LNCaP clone FGC (cell line): Measurements from ENCODE around the gene SCN2B.

Experiments used
- DNase-seq: peaks from one replicate; pipeline ENCODE4 v3.0.0-alpha.2; 2011; ENCODE audit warnings: low read depth
- H3K4me3 ChIP-seq: 2 replicates; pipeline ENCODE4 v1.5.1; 2011; ENCODE audit warnings: mild to moderate bottlenecking, low read depth, low read length, control low read depth
- TF ChIP-seq, protein P1 (sequence below): IDR thresholded peaks from 2 replicates; pipeline ENCODE4 v1.5.1; 2012; ENCODE audit warnings: mild to moderate bottlenecking; ENCODE audit not compliant: control insufficient read depth, insufficient read depth; ENCODE audit errors: extremely low read depth

SCN2B gene

DNA sequence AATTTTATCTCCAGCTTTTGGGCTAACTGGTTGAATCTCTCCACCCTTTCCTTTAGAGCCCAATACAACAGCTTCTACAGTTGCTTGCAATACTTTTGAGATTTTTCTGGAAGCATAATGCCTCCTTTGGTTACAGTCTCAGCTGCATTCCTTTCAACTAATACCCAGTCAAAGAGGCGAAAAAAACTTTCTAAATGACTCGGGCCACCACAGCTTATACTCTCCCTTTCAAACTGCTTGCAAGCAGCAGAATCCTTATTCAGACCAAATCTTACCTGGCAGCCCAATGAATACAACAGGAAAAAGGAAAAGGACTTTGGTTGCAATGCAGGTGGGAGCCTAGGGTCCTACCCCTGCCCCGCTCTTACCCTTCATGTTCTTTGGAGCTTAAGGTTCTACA is 32.6 kb upstream of the SCN2B start:
- no peak overlapping the region for H3K4me3 ChIP-seq
- no peak for DNase-seq
- TF ChIP-seq, protein P1, sequence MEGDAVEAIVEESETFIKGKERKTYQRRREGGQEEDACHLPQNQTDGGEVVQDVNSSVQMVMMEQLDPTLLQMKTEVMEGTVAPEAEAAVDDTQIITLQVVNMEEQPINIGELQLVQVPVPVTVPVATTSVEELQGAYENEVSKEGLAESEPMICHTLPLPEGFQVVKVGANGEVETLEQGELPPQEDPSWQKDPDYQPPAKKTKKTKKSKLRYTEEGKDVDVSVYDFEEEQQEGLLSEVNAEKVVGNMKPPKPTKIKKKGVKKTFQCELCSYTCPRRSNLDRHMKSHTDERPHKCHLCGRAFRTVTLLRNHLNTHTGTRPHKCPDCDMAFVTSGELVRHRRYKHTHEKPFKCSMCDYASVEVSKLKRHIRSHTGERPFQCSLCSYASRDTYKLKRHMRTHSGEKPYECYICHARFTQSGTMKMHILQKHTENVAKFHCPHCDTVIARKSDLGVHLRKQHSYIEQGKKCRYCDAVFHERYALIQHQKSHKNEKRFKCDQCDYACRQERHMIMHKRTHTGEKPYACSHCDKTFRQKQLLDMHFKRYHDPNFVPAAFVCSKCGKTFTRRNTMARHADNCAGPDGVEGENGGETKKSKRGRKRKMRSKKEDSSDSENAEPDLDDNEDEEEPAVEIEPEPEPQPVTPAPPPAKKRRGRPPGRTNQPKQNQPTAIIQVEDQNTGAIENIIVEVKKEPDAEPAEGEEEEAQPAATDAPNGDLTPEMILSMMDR = no peak

- DNase-seq = no peak
- TF ChIP-seq, protein P1 = no peak
- no peak overlapping the region for H3K4me3 ChIP-seq
Measured at GRCh38 chr11:118207079-118207478, 30.6 kb upstream of the SCN2B start.

GRCh38 chr11:118206391-118207031 is 30.1 kb upstream of the SCN2B start:
- H3K4me3 ChIP-seq = no peak overlapping the region
- DNase-seq = no peak
- TF ChIP-seq, protein P1 = no peak

DNA sequence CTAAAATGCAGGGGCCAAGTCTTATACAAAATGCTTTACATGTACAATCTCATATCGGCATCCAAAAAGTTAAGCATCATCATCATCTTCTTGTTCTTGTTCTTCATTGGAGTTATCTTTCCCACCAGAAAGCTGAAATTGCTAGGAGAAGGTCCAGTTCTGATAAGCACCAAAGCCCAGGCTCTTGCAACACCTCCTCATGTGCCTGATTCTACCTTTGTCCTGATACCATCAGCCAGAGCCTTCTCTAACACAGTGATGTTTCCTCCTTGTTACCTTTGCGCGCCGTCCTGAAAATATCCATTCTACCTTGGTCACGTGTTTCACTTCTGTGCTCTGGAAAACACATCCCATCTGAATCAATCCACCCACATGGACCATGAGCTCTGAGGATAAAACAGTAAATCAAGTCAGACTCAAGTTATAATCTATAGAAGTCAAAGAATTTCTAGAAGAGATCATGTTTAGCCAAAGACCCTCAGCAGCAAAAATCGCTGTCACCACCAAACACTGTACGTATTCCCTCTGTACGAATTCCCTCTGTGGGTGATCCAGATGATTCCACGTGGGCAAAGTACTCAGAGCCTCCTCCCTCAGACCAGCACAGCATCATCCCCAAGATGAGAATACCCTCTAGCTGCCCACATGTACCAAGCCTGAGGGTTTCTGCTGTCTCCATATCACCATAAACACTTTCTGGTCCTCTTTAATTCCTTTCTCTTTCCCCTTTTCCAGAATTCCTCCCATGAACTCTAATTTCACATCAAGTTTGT is 29.4 kb upstream of the SCN2B start:
- no peak for DNase-seq
- no peak overlapping the region for H3K4me3 ChIP-seq
- TF ChIP-seq, protein P1 = no peak

DNA sequence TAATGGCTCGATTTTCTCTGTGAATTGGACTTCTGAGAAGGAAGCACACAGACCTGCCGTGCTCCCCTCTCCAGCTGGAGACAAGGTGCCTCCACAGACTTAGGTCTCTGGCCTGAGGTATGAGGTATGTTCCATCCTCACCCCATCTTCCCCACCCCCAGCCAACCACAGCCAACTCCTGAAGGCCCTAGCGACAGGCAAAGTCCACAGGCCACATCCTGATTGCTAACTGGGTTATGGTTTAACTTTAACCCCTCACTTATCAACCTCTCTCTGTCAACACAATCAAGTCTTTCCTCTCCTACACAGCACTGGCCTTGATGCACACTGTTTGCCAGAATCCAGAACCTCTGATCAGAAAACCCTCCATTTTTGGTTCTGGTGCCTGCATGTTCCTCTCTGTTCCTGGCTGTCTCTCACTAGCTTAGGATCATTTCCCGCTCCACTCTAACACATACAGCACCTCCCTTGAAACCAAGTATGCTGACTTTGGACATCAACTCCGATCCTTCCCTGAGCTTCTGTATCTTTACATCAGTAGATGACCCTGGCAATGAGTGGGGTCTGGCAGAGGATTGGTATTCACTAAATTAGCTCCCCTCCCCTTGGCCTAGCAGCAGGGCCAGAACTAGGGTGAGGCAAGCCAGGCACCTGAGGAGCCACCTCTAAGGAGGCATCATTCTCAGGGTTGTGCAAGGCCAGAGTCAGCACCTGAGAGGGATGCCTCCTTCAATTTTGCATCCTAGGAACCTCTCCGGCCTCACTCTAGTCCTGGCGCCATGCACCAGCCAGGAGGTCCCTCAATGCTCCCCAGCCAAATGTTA is 26.4 kb upstream of the SCN2B start:
- H3K4me3 ChIP-seq = no peak overlapping the region
- DNase-seq = no peak
- TF ChIP-seq, protein P1 = no peak

DNA sequence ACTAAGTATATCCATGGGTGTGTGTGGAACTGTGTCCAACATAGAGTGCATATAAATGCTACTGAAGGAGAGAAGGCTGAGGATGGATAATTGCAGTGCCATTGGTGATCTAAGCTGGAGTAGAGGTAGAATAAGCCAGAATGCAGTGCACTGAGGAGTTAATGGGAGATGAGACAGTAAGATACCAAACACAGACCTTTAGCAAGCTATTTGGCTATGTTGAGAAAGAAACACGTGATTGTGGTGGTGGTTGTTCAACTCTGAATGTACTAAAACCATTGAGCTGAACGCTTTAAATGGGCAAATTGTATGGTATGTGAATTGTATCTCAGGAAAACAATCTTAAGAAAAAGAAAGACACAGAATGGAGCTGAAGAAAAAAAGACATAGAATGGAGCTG is 25.5 kb upstream of the SCN2B start:
- no peak overlapping the region for H3K4me3 ChIP-seq
- DNase-seq = no peak
- TF ChIP-seq, protein P1 = no peak
